HG03066 (cell line): ENCODE measurements around the gene TPI1.

ENCODE experiments used
- ATAC-seq: cut with Tn5 transposase; IDR thresholded peaks from one replicate; pipeline ENCODE4 v1.9.1; 2021; ENCODE audit warnings: low read depth; ENCODE audit not compliant: unreplicated experiment

The TPI1 gene

GRCh38 chr12:6867413-6868210, at the start of gene TPI1:
TPI1 (plus strand) TSS chr12:6867531; CDS start chr12:6867567, 36 bp downstream.
- ATAC-seq: peak; percentile 59

GRCh38 chr12:6817662-6818157, 49.6 kb upstream of the TPI1 start:
- no peak for ATAC-seq

GRCh38 chr12:6818222-6818621, 49.1 kb upstream of the TPI1 start:
- ATAC-seq: no peak

DNA sequence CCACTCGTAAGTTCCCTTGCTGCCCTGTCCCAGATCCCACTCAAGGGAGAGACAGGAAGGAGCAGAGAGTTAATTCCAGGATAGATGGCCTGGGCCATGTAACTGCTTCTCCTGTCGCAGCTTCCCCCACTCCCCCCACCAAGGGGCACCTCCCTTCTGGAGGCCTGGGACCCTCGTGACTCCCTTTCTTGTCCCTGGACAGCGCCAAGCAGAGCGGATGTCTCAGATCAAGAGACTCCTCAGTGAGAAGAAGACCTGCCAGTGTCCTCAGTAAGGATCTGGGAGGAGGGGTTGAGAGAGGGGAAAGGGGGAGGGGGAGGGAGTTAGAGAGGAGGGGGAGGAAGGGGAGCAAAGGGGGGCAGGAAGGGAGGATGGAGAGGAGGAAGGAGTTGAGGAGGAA, 48.7 kb upstream of the TPI1 start:
- no peak for ATAC-seq

DNA sequence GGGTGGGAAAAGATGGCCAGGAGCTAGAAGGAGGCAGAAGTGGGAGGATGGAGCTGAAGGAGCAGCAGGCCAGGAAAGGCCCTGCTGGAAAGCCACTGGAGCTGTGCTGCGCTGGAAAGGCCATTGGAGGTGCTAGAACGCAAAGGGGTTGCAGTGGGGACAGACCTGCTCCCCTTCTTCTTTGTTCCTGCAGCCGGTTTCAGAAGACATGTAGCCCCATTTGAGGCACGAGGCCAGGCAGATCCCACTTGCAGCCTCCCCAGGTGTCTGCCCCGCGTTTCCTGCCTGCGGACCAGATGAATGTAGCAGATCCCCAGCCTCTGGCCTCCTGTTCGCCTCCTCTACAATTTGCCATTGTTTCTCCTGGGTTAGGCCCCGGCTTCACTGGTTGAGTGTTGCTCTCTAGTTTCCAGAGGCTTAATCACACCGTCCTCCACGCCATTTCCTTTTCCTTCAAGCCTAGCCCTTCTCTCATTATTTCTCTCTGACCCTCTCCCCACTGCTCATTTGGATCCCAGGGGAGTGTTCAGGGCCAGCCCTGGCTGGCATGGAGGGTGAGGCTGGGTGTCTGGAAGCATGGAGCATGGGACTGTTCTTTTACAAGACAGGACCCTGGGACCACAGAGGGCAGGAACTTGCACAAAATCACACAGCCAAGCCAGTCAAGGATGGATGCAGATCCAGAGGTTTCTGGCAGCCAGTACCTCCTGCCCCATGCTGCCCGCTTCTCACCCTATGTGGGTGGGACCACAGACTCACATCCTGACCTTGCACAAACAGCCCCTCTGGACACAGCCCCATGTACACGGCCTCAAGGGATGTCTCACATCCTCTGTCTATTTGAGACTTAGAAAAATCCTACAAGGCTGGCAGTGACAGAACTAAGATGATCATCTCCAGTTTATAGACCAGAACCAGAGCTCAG, 48.0 kb upstream of the TPI1 start:
- no peak for ATAC-seq

GRCh38 chr12:6820166-6820565, 47.2 kb upstream of the TPI1 start:
- ATAC-seq: no peak

DNA sequence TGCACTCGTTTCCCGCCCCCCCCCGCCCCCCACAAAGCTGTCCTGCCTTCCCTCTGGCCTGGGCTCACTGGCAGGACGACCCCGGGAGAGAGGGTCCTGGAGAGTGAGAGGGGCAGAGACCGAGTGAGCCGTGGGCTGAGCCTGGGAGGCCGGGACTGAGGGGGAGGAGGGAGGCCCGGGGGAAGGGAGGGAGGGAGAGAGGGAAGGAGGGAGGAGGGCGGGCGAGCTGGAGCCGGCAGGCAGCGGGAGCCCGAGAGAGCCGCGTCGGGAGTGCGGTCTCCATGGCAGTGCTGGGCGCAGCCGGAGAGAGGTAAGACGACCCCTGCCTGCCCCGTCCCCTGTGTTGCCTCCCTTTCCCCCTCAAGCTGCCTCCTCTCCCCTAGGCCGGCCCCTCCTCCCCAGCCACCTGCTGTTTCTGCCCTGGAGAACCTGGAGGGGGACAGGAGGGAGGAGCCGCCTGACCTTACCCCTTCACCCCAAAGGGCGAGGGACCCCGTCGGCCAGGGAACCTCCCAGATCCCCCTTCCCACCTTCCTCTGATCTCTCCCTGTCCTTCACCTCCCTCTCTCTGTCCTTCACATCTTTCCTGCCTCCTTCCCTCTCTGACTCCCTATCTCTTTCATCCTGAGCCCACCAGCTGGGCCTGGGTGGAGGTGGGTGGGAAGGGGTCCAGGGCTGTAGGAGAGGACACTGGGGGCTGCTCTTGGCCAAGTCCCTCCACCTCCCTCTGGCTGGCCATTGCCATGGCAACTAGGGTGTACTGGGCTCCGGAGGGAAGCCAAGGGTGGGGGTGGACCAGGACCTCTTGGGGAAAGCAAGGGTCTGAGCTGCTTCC, 45.5 kb upstream of the TPI1 start, which contains the start of gene GPR162:
Gene GPR162, plus strand, starts transcription at position 231 of the 835 bp plus-strand sequence. CDS start 2,078 bp downstream, outside the sequence.
- ATAC-seq: no peak

DNA sequence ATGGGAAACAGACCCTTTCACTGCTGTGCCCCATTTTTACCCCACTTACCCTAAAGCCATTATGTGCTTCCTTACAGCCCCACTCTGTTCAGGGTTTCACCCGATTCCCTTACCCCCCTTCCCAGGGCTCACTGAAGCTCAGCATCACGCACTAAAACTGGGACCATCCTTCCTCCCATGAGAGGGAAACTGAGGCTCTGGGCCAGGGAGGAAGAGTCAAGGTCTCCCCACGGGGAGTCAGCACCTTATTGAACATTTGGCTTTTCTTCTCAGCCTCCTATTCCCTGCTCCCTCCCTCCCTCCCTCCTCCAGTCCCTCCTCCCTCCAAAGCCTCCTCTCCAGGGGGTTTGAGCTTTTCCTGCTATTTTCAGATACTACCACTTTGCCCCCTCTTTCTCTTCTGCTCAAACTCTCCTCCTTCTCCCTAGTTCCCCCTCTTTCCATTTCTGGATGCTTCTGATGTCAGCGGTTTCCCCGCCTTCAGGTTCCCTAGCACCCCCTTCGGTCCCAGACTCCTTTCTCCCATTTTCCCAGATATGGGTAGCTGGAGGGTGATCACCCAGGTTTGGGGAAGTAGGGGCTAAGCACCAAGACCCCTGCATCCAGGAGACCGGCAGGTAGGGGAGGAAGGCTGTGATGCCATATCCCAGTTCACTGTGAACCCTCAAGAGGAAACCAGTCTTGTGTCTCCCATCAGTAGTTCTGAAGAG, 44.8 kb upstream of the TPI1 start:
- ATAC-seq: no peak

GRCh38 chr12:6823182-6824084, 43.9 kb upstream of the TPI1 start:
- ATAC-seq: no peak

- ATAC-seq: no peak
These were observed 43.1 kb upstream of the TPI1 start for GRCh38 chr12:6824085-6824775.

DNA sequence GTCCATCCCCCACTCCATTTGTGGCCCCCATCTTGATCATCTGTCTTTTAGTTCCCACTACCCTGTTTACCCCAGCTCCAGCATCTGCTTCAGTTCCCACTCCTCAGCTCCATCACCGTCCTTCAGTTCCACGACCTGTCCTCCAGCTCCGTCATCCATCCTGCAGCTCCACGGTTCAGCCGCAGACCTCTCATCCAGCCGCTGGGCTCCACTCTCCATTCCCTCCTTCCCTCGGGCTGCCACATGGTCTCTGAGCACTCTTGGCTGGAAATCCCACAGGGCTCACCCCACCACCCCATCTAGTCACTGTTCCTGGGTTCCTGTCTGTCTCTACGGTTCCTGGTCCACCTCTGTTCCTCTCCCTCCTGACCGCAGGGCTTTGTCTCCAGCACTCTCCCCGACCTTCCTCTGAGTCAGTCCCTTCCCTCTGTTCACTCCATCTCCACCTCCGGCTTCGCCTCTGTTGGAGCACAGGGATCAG, 42.4 kb upstream of the TPI1 start:
- ATAC-seq: no peak

GRCh38 chr12:6825398-6826124, 41.8 kb upstream of the TPI1 start:
- no peak for ATAC-seq

GRCh38 chr12:6826125-6826733, 41.1 kb upstream of the TPI1 start:
- ATAC-seq: no peak

DNA sequence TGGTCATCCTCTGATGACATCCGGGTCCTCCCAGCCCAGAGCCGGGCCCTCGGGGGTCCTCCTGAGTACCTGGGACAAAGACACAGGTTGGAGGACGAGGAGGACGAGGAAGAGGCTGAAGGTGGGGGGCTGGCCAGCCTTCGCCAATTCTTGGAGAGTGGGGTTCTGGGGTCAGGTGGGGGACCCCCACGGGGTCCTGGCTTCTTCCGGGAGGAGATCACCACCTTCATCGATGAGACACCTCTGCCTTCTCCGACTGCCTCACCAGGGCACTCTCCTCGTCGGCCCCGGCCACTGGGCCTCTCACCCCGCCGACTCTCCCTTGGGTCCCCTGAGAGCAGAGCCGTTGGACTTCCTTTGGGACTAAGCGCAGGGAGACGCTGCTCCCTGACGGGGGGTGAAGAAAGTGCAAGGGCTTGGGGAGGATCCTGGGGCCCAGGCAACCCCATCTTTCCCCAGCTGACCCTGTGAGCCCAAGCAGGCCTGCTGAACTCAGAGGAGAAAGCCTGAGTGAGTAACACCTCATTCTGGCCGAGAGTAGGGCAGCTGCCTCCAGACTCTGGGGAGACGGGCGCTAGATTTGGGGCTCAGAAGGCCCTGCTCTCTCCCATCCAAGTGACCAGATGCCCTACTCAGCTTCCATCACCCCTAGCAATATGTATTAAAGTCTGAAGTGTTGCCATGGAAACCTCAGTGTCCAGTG, 40.4 kb upstream of the TPI1 start:
- no peak for ATAC-seq

- ATAC-seq: no peak
These were observed 39.9 kb upstream of the TPI1 start for GRCh38 chr12:6827437-6827911.
